Osteoblast (primary cell): ENCODE data around the gene SALL4. TPM values are rescaled to one million over a fixed set of nuclear protein-coding genes. Genes with fewer than 3 reads are reported as not detected.
A peak's percentile ranks its signal among the peaks of the same experiment; 100 is the strongest.

Experiments
- DNase-seq: peaks from one replicate; pipeline ENCODE4 v3.0.0; 2011; ENCODE audit warnings: low spot score, mixed read lengths; ENCODE audit not compliant: insufficient read length; ENCODE audit errors: missing footprints
- H2AFZ ChIP-seq: 2 replicates; pipeline ENCODE4 v1.6.0; 2011; ENCODE audit warnings: mild to moderate bottlenecking, low read length
- H3K27ac ChIP-seq: 2 replicates; pipeline ENCODE4 v1.5.1; 2011; ENCODE audit warnings: mild to moderate bottlenecking, low read depth, low read length, moderate library complexity
- H3K27me3 ChIP-seq: 2 replicates; pipeline ENCODE4 v1.6.0; 2012; ENCODE audit warnings: mild to moderate bottlenecking, control low read depth, inconsistent platforms, low read length, moderate library complexity; ENCODE audit not compliant: insufficient read depth
- H3K36me3 ChIP-seq: 2 replicates; pipeline ENCODE4 v1.5.1; 2011; ENCODE audit warnings: mild to moderate bottlenecking, low read length, control low read depth, moderate library complexity; ENCODE audit not compliant: insufficient read depth
- H3K4me1 ChIP-seq: 2 replicates; pipeline ENCODE4 v1.5.1; 2011; ENCODE audit warnings: mild to moderate bottlenecking, low read length, control low read depth, moderate library complexity; ENCODE audit not compliant: insufficient read depth
- H3K4me2 ChIP-seq: 2 replicates; pipeline ENCODE4 v1.6.0; 2011; ENCODE audit warnings: mild to moderate bottlenecking, low read length; ENCODE audit not compliant: insufficient read depth
- H3K4me3 ChIP-seq: fragments of 200-600 bp; sonication (generic); 3 replicates; pipeline ENCODE4 v1.5.1; 2012; ENCODE audit warnings: mild to moderate bottlenecking, low read length, inconsistent platforms; ENCODE audit not compliant: insufficient read depth
- H3K79me2 ChIP-seq: 2 replicates; pipeline ENCODE4 v1.6.0; 2012; ENCODE audit warnings: mild to moderate bottlenecking, low read length, control low read depth, inconsistent platforms; ENCODE audit not compliant: insufficient read depth
- H3K9me3 ChIP-seq: 2 replicates; pipeline ENCODE4 v1.5.1; 2011; ENCODE audit warnings: low read depth, low read length, control low read depth
- H4K20me1 ChIP-seq: 2 replicates; pipeline ENCODE4 v1.6.0; 2012; ENCODE audit warnings: mild to moderate bottlenecking, low read length, control low read depth; ENCODE audit not compliant: insufficient read depth
- total RNA-seq: library from RNA; depleted of rRNA; stranded (reverse); fragments of >200 nt; gene quantifications from 2 replicates; pipeline ENCODE4 v1.2.3, GENCODE V29; 2012
- TF ChIP-seq, protein P1 (sequence below): IDR thresholded peaks from 2 replicates; pipeline ENCODE4 v1.5.1; 2011; ENCODE audit warnings: mild to moderate bottlenecking, low read depth, low read length, moderate library complexity; ENCODE audit errors: extremely low read depth

SALL4 gene
- total RNA-seq, 1 donor: 3.3 TPM

DNA sequence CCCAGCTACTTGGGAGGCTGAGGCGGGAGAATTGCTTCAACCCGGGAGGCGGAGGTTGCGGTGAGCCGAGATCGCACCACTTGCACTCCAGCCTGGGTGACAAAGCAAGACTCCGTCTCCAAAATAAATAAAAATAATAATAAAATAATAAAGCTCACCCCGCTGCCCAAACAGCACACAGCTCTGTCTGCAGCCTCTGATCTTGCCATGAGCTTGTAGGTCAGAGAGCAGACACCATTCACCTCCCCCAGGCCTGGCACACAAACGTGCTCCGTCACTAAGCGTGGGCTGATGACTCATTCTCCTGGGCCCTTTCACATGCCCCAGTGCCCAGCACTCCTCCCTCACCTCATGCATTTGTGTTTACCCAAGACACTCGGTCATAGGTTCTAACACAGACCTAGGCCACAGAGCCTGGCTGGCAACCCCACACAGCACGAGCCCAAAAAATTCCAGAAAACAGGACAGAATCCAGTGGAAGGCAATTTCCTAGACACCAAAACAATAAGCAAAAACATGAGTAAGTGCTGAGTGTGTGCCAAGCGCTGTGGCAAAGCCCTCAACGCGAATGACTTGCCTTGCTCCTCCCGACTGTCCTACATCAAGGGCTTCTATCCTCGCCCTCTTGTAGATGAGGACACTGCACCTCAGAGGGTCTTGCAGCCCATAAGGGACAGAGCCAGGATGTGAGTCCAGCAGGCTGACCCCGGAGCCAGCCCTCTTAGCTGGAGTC lies 52.1 kb downstream of the SALL4 start:
- peak overlapping the region; percentile 98 for H3K27ac ChIP-seq
- H2AFZ ChIP-seq: no peak overlapping the region

DNA sequence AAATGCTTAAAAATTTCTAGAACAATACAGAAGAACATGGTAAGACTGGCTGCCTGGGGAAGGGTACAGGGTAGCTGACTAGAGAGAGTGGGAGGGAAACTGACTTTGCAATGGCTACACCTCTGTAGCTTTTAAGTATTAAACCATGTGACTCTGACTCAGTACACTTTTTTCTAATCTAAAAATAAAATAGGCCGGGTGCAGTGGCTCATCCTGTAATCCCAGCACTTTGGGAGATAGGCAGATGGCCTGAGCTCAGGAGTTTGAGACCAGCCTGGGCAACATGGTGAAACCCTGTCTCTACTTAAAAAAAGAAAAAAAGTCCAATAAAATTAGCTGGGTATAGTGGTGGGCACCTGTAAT lies 52.7 kb downstream of the SALL4 start:
- no peaks in the 10 kb centered on the region for H3K9me3 ChIP-seq
- peaks cover 30% of the 10 kb centered on the region for H3K79me2 ChIP-seq
- TF ChIP-seq, protein P1, sequence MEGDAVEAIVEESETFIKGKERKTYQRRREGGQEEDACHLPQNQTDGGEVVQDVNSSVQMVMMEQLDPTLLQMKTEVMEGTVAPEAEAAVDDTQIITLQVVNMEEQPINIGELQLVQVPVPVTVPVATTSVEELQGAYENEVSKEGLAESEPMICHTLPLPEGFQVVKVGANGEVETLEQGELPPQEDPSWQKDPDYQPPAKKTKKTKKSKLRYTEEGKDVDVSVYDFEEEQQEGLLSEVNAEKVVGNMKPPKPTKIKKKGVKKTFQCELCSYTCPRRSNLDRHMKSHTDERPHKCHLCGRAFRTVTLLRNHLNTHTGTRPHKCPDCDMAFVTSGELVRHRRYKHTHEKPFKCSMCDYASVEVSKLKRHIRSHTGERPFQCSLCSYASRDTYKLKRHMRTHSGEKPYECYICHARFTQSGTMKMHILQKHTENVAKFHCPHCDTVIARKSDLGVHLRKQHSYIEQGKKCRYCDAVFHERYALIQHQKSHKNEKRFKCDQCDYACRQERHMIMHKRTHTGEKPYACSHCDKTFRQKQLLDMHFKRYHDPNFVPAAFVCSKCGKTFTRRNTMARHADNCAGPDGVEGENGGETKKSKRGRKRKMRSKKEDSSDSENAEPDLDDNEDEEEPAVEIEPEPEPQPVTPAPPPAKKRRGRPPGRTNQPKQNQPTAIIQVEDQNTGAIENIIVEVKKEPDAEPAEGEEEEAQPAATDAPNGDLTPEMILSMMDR: no peak
- H3K36me3 ChIP-seq: no peaks in the 10 kb centered on the region
- H2AFZ ChIP-seq: no peak overlapping the region
- H3K4me2 ChIP-seq: peak overlapping the region; percentile 53
- H3K27ac ChIP-seq: peak overlapping the region; percentile 98
- DNase-seq: peak; percentile 73
- no peak overlapping the region for H3K4me3 ChIP-seq
- H3K27me3 ChIP-seq: no peaks in the 10 kb centered on the region
- no peaks in the 10 kb centered on the region for H4K20me1 ChIP-seq
- peaks cover 34% of the 10 kb centered on the region for H3K4me1 ChIP-seq

More for the DNA sequence above, 52.1 kb downstream of the SALL4 start:
- Histone ChIP-seq H3K9me3 (no peaks in the 10 kb centered on the region), H3K4me2 (peak overlapping the region; percentile 53), H3K79me2 (peaks cover 30% of the 10 kb centered on the region), H3K4me1 (peaks cover 34% of the 10 kb centered on the region), H3K36me3 (no peaks in the 10 kb centered on the region), H3K27me3 (no peaks in the 10 kb centered on the region), H4K20me1 (no peaks in the 10 kb centered on the region), H3K4me3 (peak overlapping the region; percentile 26)
- DNase-seq: peak; percentile 91
- TF ChIP-seq, protein P1: no peak

DNA sequence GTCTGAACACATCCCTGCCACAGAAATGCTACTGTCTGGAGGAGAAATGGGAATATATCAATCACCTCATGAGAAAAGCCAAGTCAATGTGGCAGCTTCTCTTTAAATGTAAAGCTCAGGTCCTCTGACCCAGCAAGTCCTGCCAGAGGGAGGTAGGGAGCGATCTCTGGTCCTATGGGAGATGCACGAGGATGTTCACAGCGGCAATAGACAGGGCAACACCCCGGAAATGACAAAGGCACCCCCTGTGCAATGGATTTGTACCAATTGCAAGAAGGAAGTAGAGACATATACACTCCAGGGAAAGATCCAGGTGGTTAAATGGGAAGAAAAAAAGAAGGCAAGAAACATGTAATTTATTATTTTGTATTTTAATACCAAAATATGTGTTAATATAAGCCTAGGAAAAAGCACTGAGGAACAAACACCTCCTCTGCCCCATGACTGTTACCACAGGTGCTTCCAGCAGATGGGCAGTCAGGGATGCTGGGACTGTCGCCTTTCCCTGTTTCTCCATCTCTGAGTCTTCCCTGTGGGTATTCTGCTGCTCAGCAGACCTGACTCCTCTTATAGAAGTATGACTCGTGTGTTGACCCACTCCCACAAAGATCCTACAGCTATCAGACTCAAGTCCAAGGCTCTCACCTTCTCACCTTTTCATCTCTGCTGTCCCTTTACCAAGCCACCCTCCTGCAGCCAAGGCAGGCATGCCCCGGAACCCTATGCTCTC lies 55.0 kb downstream of the SALL4 start:
- H3K27ac ChIP-seq: no peak overlapping the region
- H3K9me3 ChIP-seq: no peaks in the 10 kb centered on the region
- no peak overlapping the region for H3K4me2 ChIP-seq
- no peaks in the 10 kb centered on the region for H3K27me3 ChIP-seq
- H4K20me1 ChIP-seq: no peaks in the 10 kb centered on the region
- peaks cover 35% of the 10 kb centered on the region for H3K4me1 ChIP-seq
- TF ChIP-seq, protein P1: no peak
- peaks cover 24% of the 10 kb centered on the region for H3K79me2 ChIP-seq
- DNase-seq: no peak
- no peak overlapping the region for H2AFZ ChIP-seq
- no peak overlapping the region for H3K4me3 ChIP-seq
- H3K36me3 ChIP-seq: no peaks in the 10 kb centered on the region

DNA sequence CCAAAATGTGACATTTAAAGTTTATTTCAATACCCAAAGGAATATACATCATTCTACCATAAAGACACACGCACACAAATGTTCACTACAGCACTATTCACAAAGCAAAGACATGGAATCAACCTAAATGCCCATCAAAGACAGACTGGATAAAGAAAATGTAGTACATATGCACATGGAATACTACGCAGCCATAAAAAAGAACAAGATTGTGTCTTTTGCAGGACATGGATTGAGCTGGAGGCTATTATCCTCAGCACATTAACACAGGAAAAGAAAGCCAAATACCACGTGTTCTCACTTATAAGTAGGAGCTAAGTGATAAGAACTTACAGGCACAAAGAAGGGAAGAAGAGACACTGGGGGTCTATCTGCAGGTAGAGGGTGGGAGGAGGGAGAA lies 56.5 kb downstream of the SALL4 start:
- H3K36me3 ChIP-seq: no peaks in the 10 kb centered on the region
- no peaks in the 10 kb centered on the region for H3K27me3 ChIP-seq
- no peak overlapping the region for H3K27ac ChIP-seq
- no peaks in the 10 kb centered on the region for H3K9me3 ChIP-seq
- peaks cover 32% of the 10 kb centered on the region for H3K79me2 ChIP-seq
- TF ChIP-seq, protein P1: no peak
- no peak overlapping the region for H3K4me3 ChIP-seq
- peaks cover 23% of the 10 kb centered on the region for H3K4me1 ChIP-seq
- DNase-seq: no peak
- no peaks in the 10 kb centered on the region for H4K20me1 ChIP-seq
- H2AFZ ChIP-seq: no peak overlapping the region
- no peak overlapping the region for H3K4me2 ChIP-seq
